Tongue (tissue), 2 donors: ENCODE measurements around the gene CHRM5. TPM values are rescaled to one million over a fixed set of nuclear protein-coding genes. Genes with fewer than 3 reads are reported as not detected.
"Not testable (repeated sequence)": the region's sequence is repeated elsewhere in the genome, so short reads cannot be mapped to it uniquely, and the experiment has no call there.

ENCODE experiments used
- DNase-seq: peaks from one replicate; pipeline ENCODE4 v3.0.0-alpha.2; 2015
- total RNA-seq: library from RNA; depleted of rRNA; stranded (reverse); fragments of >200 nt; gene quantifications from one replicate; pipeline ENCODE4 v1.2.3, GENCODE V29; 2014

Gene CHRM5
- total RNA-seq, 1 donor from 2014 or later, result not detected

DNA sequence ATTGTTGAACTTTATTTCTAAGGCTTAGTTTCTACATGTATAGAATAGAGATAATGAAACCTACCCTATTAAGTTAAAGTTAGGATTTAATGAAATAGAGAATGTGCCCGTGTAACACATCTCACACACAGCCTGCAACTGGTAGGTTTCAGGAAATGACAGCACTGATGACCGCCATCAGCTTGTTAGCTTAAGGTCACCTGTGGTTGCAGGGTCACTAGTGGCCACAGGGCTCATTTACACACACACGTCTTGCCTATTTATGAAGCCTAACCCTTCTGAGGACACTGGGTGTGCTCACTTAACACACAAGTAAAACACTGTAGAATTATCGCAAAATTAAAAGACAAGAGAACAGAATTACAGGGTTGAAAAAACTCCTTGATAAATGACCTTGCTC, 20.1 kb downstream of the CHRM5 start:
- DNase-seq, result no peak

- DNase-seq, result peak; percentile 18
Observed at GRCh38 chr15:33994005-33994615, 25.8 kb downstream of the CHRM5 start.

DNA sequence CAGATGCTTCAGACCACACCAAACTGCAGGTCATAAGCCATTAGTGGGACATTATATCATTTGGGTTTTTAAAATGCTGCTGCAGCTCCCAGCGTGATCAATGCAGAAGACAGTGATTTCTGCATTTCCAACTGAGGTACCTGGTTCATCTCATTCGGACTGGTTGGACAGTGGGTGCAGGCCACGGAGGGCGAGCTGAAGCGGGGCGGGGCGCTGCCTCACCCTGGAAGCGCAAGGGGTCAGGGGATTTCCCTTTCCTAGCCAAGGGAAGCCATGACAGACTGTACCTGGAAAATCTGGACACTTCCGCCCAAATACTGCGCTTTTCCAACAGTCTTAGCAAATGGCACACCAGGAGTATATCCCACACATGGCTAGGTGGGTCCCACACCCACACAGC, 27.4 kb downstream of the CHRM5 start:
- DNase-seq, result not testable (repeated sequence)

DNA sequence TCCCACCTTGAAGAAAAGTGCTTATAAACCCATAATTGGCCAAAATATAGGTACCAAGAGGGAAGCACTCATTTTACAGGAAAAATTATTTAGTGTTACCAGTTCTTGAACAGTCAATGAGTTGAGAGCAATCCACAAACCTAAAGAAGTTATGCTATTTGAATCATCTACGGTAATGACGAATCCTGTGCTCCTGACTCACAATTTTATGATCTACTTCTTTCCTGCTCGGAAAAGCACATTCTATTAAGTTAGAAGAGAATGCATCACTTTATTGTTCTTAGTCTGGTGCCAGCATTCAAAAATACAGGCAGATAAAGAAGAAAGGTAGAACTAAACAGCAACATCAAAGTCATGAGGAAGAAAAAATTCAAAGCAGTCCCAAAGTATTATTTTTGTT, 33.2 kb downstream of the CHRM5 start:
- DNase-seq, result no peak

GRCh38 chr15:34006381-34006780, 38.1 kb downstream of the CHRM5 start:
- no peak for DNase-seq

GRCh38 chr15:34009656-34010055, 41.4 kb downstream of the CHRM5 start:
- no peak for DNase-seq

DNA sequence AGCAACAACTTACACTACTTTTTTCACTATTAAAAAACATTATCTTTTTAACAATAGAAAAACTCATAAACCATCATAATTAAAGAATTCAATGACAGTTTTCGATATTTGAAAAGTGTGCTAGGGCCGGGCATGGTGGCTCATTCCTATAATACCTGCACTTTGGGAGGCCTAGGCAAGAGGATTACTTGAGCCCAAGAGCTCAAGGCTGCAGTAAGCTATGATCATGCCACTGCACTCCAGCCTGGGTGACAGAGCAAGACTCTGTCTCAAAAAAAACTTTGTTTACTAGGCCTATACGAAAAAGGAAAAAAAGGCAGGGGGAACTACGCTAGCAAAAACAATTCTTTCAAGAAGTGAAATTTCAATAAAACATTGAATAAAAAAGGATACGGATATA, 42.6 kb downstream of the CHRM5 start:
- DNase-seq, result no peak

- peak; percentile 62 for DNase-seq
Observed at GRCh38 chr15:34011481-34011880, 43.2 kb downstream of the CHRM5 start.

DNA sequence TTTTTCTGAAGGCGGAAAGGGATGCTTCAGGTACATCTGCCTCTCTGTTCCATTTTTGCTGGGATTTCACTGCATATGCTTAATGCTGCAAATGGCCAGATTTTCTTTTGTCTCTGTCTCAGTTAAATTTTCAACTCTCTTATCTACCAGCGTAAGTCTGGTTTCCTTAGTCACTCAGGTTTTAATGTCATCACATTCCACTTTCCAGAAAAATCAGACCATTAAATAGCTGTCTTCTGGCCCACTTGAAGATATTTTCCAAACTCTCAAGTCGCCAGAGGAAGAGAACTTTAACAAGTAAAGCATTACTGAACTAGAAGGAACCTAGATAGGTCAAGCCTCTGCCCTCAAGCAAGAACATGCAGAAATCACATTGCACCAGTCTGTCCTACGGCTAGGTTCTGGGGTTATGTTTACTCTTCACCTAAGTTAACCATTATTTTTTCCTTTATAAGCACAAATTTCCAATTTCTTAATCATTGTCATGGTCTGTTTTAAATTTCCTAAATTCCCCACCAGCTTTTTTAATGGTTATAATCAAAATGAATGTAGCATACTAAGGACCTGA, 44.2 kb downstream of the CHRM5 start:
- no peak for DNase-seq

GRCh38 chr15:34013746-34014145, 45.4 kb downstream of the CHRM5 start:
- DNase-seq, result no peak

DNA sequence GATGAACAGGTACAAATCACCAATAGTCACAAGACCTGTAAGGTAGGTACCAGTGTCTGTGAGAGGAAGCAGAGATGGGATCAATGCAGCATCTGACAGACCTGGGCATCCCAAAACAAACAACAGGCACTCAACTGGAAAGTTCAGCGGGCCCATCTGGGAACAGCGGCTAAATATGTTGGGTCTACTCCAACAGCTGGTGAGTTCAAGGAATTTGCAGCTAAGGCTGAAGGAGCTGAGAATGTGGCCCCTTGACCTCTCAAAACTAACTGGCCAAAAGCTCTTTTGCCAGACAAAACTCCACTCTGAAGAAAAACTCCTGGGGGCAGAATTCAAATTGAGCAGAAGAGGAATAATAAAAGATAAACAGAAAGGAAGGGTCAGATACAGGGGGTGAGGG, 46.3 kb downstream of the CHRM5 start:
- DNase-seq, result no peak

GRCh38 chr15:34018021-34018645, 49.8 kb downstream of the CHRM5 start:
- DNase-seq, result no peak

- not testable (repeated sequence) for DNase-seq
Observed at GRCh38 chr15:34018738-34019137, 50.4 kb downstream of the CHRM5 start.

- DNase-seq, result no peak
Observed at GRCh38 chr15:34019369-34019990, 51.2 kb downstream of the CHRM5 start.

DNA sequence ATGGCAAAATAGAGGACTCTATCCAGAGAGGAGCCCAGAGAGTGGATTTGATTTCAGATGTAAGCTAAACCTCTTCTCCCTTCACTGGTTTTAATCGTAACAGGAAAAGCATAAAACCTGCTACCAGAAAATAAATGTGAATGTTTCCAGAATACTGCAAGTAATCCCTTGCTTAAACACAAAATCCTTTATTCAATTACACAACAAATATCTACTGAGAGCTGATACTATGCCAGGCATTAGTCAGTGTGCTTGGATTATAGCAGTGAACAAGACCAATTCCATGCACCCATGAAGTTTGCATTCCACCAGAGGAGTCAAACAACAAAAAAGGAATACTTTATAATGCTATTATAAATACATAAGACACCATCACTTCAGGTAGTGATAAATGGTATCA, 55.6 kb downstream of the CHRM5 start:
- DNase-seq, result peak; percentile 13

DNA sequence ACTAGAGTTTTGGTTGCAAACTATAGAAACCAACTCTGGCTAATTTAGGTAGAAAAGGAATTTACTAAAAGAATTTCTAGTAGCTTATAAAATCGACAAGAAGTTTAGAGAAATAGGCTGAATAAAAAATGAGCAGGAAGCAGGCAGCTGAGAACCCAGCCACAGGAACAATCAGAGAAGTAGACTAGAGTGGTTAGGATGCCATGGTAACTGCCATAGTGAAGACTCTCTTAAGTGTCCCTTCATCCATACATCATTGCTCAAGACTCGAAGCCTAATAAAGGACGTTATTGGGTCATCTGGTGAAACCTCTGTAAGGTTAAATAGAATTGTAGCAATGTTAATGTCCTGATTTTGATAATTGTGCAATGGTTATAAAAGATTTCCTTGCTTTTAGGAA, 57.0 kb downstream of the CHRM5 start:
- no peak for DNase-seq

- DNase-seq, result no peak
Observed at GRCh38 chr15:34027606-34028005, 59.3 kb downstream of the CHRM5 start.

- no peak for DNase-seq
Observed at GRCh38 chr15:34031987-34032760, 63.9 kb downstream of the CHRM5 start.

- DNase-seq, result peak; percentile 91
Observed at GRCh38 chr15:34038023-34038870, 70.0 kb downstream of the CHRM5 start.

DNA sequence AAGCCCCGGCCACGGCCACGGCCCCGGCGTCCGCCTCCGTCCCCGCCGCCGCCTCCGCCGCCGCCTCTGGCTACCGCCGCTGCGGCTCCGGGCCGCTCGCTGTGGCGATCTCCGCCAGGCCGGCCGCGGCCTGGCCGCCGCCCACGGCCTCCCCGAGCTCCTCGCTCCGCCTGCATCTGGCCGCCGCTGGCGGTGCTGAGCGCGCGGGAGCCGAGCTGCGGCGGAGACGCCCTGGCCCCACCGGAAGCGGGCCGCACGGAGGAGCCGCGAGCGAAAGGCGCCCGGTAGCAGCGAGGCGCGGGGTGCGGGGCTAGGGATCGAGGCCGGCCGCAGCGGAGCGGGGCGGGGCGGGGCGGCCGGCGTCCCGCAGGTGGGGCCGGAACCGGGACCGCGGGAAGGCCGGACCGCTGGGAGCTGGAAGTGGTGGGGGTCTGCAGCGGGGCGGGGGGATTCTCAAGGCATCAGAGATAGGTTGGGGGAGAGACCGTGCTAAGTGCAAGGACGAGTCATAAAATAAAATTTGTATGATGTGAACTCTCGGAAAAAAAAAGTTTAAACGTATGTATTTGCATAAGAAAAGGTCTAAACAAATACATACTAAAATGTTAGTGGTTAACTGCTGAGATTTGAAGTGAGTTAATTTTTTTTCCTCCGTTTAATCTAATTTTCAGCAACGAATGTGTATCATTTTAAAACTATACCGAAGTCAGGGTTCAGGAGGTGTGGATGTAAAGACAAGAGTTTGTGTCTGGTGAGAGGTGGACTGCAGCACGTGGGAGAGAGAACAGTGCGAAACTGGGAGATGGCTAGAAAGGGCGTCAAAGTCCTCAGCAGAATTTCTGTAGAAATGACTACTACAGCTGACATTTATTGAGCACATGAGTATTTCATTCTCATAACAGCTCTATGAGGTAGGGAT, 70.8 kb downstream of the CHRM5 start, which contains the start of gene AVEN:
TSS of gene AVEN (minus strand) at position 334 of the 919 bp plus-strand sequence. CDS start at position 176, 158 bp downstream.
- DNase-seq, result peak; percentile 64

DNA sequence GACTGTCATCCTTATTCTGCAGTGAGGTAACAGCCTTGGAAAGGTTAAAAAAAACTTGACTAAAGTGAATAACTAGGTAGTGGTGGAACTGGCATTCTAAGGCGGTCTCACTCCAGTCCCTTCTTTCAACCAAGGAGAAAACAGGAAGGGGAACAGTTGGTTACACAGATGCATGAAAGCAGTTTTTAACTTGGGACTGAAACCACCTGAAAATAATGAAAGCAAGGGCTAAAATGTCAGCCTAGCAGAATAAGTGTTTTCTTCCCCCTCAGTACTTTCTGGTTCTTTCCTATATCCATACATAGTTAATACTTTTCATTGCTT, 71.5 kb downstream of the CHRM5 start:
- DNase-seq, result no peak
